Lower leg skin (tissue), 4 donors: ENCODE results near the gene MUC2. TPM values are rescaled to one million over a fixed set of nuclear protein-coding genes. Genes with fewer than 3 reads are reported as not detected.

Source experiments
- DNase-seq, 2 donors: peaks; one replicate each; pipeline ENCODE4 v3.0.0-alpha.2; 2019; ENCODE audit warnings: low spot score in 2 of 2
- H3K4me3 ChIP-seq: fragments of 200-600 bp; sonication (generic); 2 replicates; pipeline ENCODE4 v1.5.1; 2017; ENCODE audit warnings: mild to moderate bottlenecking, low read depth; ENCODE audit not compliant: poor library complexity, severe bottlenecking
- POLR2A ChIP-seq, 2 donors: fragments of 450-650 bp; IDR thresholded peaks; one replicate each; pipeline ENCODE4 v1.6.1; 2016 to 2017; ENCODE audit warnings: antibody characterized with exemption in 2 of 2, mild to moderate bottlenecking in 1 of 2, moderate library complexity in 1 of 2
- WGBS, 2 donors: methylation state at CpG; one replicate each; pipeline ENCODE4 v1.1.5; 2018; 5-methylcytosine and 5-hydroxymethylcytosine counted together
- intact Hi-C: fragments of 100-400 bp; cut with DNase I; formaldehyde crosslinking; loops from one replicate; pipeline ENCODE4 v1.15.0; 2023; ENCODE audit warnings: low total_unique reads
- total RNA-seq, 4 donors: library from RNA; depleted of rRNA; stranded (reverse); fragments of >200 nt; gene quantifications; one replicate each; pipeline ENCODE4 v1.1.0, GENCODE V29; 2016
- TF ChIP-seq, protein P1 (sequence below), 3 donors: fragments of 450-650 bp; IDR thresholded peaks; one replicate each; pipeline ENCODE4 v1.5.1; 2016; ENCODE audit warnings: antibody characterized with exemption in 3 of 3, mild to moderate bottlenecking in 3 of 3, moderate library complexity in 2 of 3

The MUC2 gene
- total RNA-seq, 4 donors from 2014 or later = 0.02 TPM; not detected in 3

DNA sequence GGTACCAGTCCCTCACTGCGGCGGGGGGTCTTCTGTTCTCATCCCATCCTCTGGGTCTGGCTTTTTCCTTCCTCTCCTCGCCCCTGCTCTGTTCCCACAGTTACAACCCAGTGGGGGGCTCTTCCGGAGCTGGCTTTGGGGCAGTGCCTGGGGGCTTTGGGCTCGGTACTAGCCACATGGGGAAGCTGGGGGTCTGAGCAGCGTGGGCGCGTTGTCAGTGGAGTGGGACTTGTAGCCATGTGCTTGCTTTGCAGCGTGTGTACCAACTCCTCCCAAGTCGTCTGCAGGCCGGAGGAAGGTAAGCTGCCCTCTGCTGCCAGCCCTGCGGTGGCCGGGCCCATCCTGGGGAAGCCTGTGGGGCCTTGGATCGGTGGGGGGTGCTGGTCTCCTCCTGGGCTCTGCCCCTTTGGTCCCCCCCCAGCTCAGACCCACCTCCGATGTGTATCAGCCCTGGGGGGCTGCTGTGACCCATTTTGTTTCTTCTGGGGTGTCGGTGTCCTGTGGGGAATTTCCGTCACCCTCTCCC lies 17.5 kb downstream of the MUC2 start:
- TF ChIP-seq POLR2A (IDR thresholded peaks at IDR 0.05) = no peak
- TF ChIP-seq, protein P1, sequence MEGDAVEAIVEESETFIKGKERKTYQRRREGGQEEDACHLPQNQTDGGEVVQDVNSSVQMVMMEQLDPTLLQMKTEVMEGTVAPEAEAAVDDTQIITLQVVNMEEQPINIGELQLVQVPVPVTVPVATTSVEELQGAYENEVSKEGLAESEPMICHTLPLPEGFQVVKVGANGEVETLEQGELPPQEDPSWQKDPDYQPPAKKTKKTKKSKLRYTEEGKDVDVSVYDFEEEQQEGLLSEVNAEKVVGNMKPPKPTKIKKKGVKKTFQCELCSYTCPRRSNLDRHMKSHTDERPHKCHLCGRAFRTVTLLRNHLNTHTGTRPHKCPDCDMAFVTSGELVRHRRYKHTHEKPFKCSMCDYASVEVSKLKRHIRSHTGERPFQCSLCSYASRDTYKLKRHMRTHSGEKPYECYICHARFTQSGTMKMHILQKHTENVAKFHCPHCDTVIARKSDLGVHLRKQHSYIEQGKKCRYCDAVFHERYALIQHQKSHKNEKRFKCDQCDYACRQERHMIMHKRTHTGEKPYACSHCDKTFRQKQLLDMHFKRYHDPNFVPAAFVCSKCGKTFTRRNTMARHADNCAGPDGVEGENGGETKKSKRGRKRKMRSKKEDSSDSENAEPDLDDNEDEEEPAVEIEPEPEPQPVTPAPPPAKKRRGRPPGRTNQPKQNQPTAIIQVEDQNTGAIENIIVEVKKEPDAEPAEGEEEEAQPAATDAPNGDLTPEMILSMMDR (IDR thresholded peaks at IDR 0.05) = no peak
- no peak for DNase-seq
- no peak overlapping the region for H3K4me3 ChIP-seq
- 60 to 72% methylated on average over 12 to 17 of the region's 17 CpGs for WGBS, 2 donors
- intact Hi-C loops = no loop called here

DNA sequence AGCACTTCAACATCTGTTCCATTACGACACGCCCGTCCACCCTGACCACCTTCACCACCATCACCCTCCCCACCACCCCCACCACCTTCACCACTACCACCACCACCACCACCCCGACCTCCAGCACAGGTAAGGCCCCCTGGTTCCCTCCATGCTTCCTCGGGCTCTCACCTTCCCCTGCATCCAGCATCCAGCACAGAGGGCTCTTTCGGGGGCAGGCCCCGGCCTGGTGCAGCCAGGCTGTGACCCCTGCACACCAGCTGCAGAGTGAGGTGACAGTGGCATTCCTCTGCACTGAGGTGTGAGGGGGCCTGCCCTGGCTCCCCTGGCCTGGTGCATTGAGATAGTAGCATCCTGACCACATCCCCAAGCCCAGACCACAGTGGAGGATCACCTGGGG lies 18.2 kb downstream of the MUC2 start:
- no peak for DNase-seq
- 72 to 74% methylated on average over 7 of the region's 7 CpGs for WGBS, 2 donors
- H3K4me3 ChIP-seq = no peak overlapping the region
- intact Hi-C loops = no loop called here
- TF ChIP-seq, protein P1 (IDR thresholded peaks at IDR 0.05) = no peak
- no peak for TF ChIP-seq POLR2A (IDR thresholded peaks at IDR 0.05)

DNA sequence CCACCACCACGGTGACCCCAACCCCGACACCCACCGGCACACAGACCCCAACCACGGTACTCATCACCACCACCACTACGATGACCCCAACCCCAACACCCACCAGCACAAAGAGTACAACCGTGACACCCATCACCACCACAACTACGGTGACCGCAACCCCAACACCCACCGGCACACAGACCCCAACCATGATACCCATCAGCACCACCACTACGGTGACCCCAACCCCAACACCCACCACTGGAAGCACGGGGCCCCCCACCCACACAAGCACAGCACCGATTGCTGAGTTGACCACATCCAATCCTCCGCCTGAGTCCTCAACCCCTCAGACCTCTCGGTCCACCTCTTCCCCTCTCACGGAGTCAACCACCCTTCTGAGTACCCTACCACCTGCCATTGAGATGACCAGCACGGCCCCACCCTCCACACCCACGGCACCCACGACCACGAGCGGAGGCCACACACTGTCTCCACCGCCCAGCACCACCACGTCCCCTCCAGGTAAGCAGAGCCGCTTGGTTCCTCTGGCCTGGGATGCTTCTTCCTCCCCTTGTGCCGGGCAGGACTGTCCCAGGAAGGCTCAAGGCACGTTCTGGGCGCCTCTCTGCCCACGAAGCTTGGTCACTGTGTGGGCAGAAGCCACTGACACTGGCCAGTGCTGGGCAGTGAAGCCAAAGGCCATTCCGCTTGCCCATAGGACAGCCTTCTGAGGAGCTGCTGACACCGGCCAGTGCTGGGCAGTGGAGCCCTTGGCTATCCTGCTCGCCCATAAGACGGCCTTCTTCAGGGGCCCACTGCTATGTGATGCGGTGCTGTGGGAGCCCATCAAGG lies 25.1 kb downstream of the MUC2 start:
- no peak overlapping the region for H3K4me3 ChIP-seq
- 90 to 95% methylated on average over 25 to 32 of the region's 32 CpGs for WGBS, 2 donors
- intact Hi-C loops = no loop called here
- DNase-seq = no peak
- no peak for TF ChIP-seq POLR2A (IDR thresholded peaks at IDR 0.05)
- TF ChIP-seq, protein P1 (IDR thresholded peaks at IDR 0.05) = no peak

DNA sequence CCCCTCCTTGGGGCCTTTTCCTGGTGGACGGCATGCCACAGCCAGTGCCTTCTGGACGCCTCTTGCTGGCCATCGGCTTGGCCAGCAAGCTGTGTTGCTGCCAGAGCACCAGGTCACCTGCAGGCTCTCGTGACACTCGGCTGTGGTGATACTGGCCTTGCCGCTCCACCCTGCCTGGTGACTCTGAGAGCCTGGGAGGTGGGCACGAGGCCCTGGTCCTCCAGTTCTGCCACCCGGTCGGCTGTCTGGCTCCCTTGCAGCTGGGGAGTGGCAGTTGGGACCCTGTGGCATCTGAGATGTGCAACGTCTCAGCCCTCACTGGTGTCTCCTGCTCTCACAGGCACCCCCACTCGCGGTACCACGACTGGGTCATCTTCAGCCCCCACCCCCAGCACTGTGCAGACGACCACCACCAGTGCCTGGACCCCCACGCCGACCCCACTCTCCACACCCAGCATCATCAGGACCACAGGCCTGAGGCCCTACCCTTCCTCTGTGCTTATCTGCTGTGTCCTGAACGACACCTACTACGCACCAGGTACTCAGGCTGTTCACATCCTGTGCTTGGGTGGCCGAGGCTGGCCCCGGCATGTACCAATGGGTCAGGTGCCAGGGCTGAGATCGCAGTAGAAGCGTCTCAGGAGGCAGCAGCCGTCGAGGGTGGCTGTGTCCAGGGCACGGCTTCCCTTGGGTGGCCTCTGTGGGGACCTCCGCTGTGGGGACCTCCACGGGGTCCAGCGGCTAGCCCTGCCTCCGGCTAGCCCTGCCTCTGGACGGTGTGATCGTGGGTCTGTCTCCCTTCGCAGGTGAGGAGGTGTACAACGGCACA lies 26.0 kb downstream of the MUC2 start:
- no peak for DNase-seq
- no peak overlapping the region for H3K4me3 ChIP-seq
- intact Hi-C loops = no loop called here
- 90% methylated on average over 27 of the region's 33 CpGs for WGBS, 2 donors
- TF ChIP-seq, protein P1 (IDR thresholded peaks at IDR 0.05) = no peak
- no peak for TF ChIP-seq POLR2A (IDR thresholded peaks at IDR 0.05)

DNA sequence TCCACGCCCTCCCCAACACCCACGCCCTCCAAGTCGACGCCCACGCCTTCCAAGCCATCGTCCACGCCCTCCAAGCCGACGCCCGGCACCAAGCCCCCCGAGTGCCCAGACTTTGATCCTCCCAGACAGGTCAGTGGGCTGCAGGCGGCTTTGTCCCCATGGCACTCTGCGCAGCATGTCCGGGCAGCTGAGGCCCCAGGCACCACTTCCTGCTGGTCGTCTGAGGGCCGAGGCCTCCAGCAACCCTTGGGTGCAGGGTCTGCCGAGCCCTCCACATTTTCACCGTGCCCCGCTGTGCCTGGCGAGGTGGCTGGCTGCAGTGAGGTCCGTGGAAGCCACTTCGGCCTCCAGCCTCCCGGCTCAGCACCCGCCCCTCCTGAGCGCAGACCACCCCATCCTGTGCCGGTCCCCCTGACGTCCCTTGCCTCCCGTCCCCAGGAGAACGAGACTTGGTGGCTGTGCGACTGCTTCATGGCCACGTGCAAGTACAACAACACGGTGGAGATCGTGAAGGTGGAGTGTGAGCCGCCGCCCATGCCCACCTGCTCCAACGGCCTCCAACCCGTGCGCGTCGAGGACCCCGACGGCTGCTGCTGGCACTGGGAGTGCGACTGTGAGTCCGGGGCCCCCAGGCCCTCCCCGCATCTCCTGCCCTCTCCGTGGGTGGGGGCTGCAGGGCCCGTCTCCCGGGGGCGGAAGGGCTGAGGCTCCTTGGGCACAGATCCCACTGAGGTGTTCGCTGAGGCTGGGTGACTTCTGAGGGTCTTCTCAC lies 26.8 kb downstream of the MUC2 start:
- WGBS, 2 donors = 77 to 79% methylated on average over 38 to 50 of the region's 50 CpGs
- no peak for TF ChIP-seq POLR2A (IDR thresholded peaks at IDR 0.05)
- TF ChIP-seq, protein P1 (IDR thresholded peaks at IDR 0.05) = no peak
- DNase-seq = no peak
- intact Hi-C loops = no loop called here
- H3K4me3 ChIP-seq = no peak overlapping the region
